Neural cell (in vitro differentiated cells): ENCODE measurements around the gene TEX22. TPM values are rescaled to one million over a fixed set of nuclear protein-coding genes. Genes with fewer than 3 reads are reported as not detected.

Experiments used
- H2AFZ ChIP-seq: fragments of 200-600, 300-800 bp; sonication (generic), shearing (Covaris generic); 2 replicates; pipeline ENCODE4 v1.6.0; 2014; ENCODE audit warnings: low read depth, mild to moderate bottlenecking, antibody characterized with exemption, low read length, moderate library complexity
- H3F3A ChIP-seq: fragments of 200-600 bp; shearing (Covaris generic); 2 replicates; pipeline ENCODE4 v1.6.1; 2016; ENCODE audit warnings: mild to moderate bottlenecking, moderate library complexity, mixed read lengths, antibody characterized with exemption, low read length; ENCODE audit not compliant: insufficient read depth, poor library complexity, severe bottlenecking
- H3K27ac ChIP-seq: fragments of 200-600, 300-800 bp; sonication (generic), shearing (Covaris generic); 2 replicates; pipeline ENCODE4 v1.5.1; 2014; ENCODE audit warnings: mild to moderate bottlenecking, low read length, moderate library complexity
- H3K27me3 ChIP-seq: fragments of 300-800, 200-600 bp; sonication (generic), shearing (Covaris generic); 2 replicates; pipeline ENCODE4 v1.6.0; 2014; ENCODE audit warnings: mild to moderate bottlenecking, low read depth, low read length, moderate library complexity; ENCODE audit not compliant: insufficient read depth
- H3K36me3 ChIP-seq: fragments of 300-800, 200-600 bp; sonication (generic), shearing (Covaris generic); 2 replicates; pipeline ENCODE4 v1.5.1; 2014; ENCODE audit warnings: mild to moderate bottlenecking, antibody characterized with exemption, low read length, moderate library complexity; ENCODE audit not compliant: insufficient read depth
- H3K4me2 ChIP-seq: fragments of 300-800, 200-600 bp; sonication (generic), shearing (Covaris generic); 2 replicates; pipeline ENCODE4 v1.6.0; 2014; ENCODE audit warnings: mild to moderate bottlenecking, low read length
- H3K4me3 ChIP-seq: fragments of 300-800, 200-600 bp; sonication (generic), shearing (Covaris generic); 2 replicates; pipeline ENCODE4 v1.5.1; 2014; ENCODE audit warnings: mild to moderate bottlenecking, low read length, moderate library complexity
- H3K79me2 ChIP-seq: fragments of 200-600 bp; shearing (Covaris generic); replicated peaks from 2 replicates; pipeline ENCODE4 v1.6.0; 2014; ENCODE audit warnings: mild to moderate bottlenecking, low read length, moderate library complexity; ENCODE audit not compliant: insufficient read depth
- H3K9ac ChIP-seq: fragments of 300-800, 200-600 bp; sonication (generic), shearing (Covaris generic); 2 replicates; pipeline ENCODE4 v1.6.1; 2016; ENCODE audit warnings: mild to moderate bottlenecking, low read length, mixed read lengths
- H3K9me2 ChIP-seq: fragments of 200-600 bp; shearing (Covaris generic); 2 replicates; pipeline ENCODE4 v1.6.1; 2016; ENCODE audit warnings: mild to moderate bottlenecking, low read length, mixed read lengths; ENCODE audit not compliant: insufficient read depth
- H3K9me3 ChIP-seq: fragments of 200-600, 300-800 bp; sonication (generic), shearing (Covaris generic); 2 replicates; pipeline ENCODE4 v1.6.1; 2016; ENCODE audit warnings: mild to moderate bottlenecking, mixed run types, low read length, moderate library complexity, mixed read lengths
- H4K20me1 ChIP-seq: fragments of 200-600 bp; shearing (Covaris generic); 2 replicates; pipeline ENCODE4 v1.6.1; 2016; ENCODE audit warnings: mild to moderate bottlenecking, mixed run types; ENCODE audit not compliant: insufficient read depth
- CTCF ChIP-seq: fragments of 450-650 bp; IDR thresholded peaks from 2 replicates; pipeline ENCODE4 v1.5.1; 2014; ENCODE audit warnings: antibody characterized with exemption, mild to moderate bottlenecking, moderate library complexity; ENCODE audit not compliant: poor library complexity, severe bottlenecking
- EP300 ChIP-seq: fragments of 450-650 bp; conservative IDR thresholded peaks from 2 replicates; pipeline ENCODE4 v1.6.1; 2014; ENCODE audit warnings: antibody characterized with exemption, mild to moderate bottlenecking, moderate library complexity; ENCODE audit not compliant: poor library complexity, severe bottlenecking
- EZH2 ChIP-seq: fragments of 200-600, 300-800 bp; shearing (Covaris generic), sonication (generic); IDR thresholded peaks from 2 replicates; pipeline ENCODE4 v1.6.1; 2014; ENCODE audit warnings: antibody characterized with exemption, low read length, borderline replicate concordance, mild to moderate bottlenecking; ENCODE audit not compliant: insufficient read depth, poor library complexity, severe bottlenecking
- MXI1 ChIP-seq: fragments of 450-650 bp; conservative IDR thresholded peaks from 2 replicates; pipeline ENCODE4 v1.6.1; 2014; ENCODE audit warnings: antibody characterized with exemption, mild to moderate bottlenecking; ENCODE audit not compliant: poor library complexity, severe bottlenecking
- POLR2AphosphoS5 ChIP-seq: IDR thresholded peaks from 2 replicates; pipeline ENCODE4 v1.6.1; 2012
- RAD21 ChIP-seq: fragments of 450-650 bp; conservative IDR thresholded peaks from 2 replicates; pipeline ENCODE4 v1.6.1; 2014; ENCODE audit warnings: antibody characterized with exemption, mild to moderate bottlenecking, moderate library complexity
- REST ChIP-seq: IDR thresholded peaks from 2 replicates; pipeline ENCODE4 v1.6.1; 2012; ENCODE audit warnings: borderline replicate concordance
- SMC3 ChIP-seq: fragments of 450-650 bp; conservative IDR thresholded peaks from 2 replicates; pipeline ENCODE4 v1.6.1; 2014; ENCODE audit warnings: antibody characterized with exemption, mild to moderate bottlenecking, moderate library complexity; ENCODE audit not compliant: poor library complexity
- TAF1 ChIP-seq: IDR thresholded peaks from 2 replicates; pipeline ENCODE4 v1.6.1; 2012; ENCODE audit warnings: low read depth
- polyA plus RNA-seq: library from polyadenylated mRNA; depleted of rRNA; stranded (reverse); fragments of >200 nt; gene quantifications from 2 replicates; pipeline ENCODE4 v1.2.3, GENCODE V29; 2014

The TEX22 gene
- polyA plus RNA-seq, 1 donor from 2014 or later = 0.22 TPM

- no peaks in the 10 kb centered on the region for H3K27me3 ChIP-seq
- H3K9ac ChIP-seq = no peak overlapping the region
- H3K9me2 ChIP-seq = no peaks in the 10 kb centered on the region
- no peaks in the 10 kb centered on the region for H3K36me3 ChIP-seq
- no peaks in the 10 kb centered on the region for H3K79me2 ChIP-seq
- H3K9me3 ChIP-seq = no peaks in the 10 kb centered on the region
- no peak overlapping the region for H3K4me2 ChIP-seq
- H3K27ac ChIP-seq = no peak overlapping the region
- no peak for TF ChIP-seq REST
- TF ChIP-seq EZH2 = no peak
- TF ChIP-seq POLR2AphosphoS5 = no peak
- no peaks in the 10 kb centered on the region for H3F3A ChIP-seq
- H2AFZ ChIP-seq = no peak overlapping the region
- no peak overlapping the region for H3K4me3 ChIP-seq
- H4K20me1 ChIP-seq = no peaks in the 10 kb centered on the region
Observed at GRCh38 chr14:105381446-105382342, 16.6 kb upstream of the TEX22 start.

GRCh38 chr14:105382343-105383082 lies 15.8 kb upstream of the TEX22 start:
- H3K36me3 ChIP-seq = no peaks in the 10 kb centered on the region
- H3K79me2 ChIP-seq = no peaks in the 10 kb centered on the region
- H3K4me2 ChIP-seq = no peak overlapping the region
- no peak overlapping the region for H3K9ac ChIP-seq
- no peaks in the 10 kb centered on the region for H3K9me2 ChIP-seq
- no peaks in the 10 kb centered on the region for H3K9me3 ChIP-seq
- no peak overlapping the region for H3K27ac ChIP-seq
- no peak overlapping the region for H2AFZ ChIP-seq
- no peaks in the 10 kb centered on the region for H4K20me1 ChIP-seq
- TF ChIP-seq EP300 = no peak
- H3K27me3 ChIP-seq = no peaks in the 10 kb centered on the region
- no peak overlapping the region for H3K4me3 ChIP-seq
- no peaks in the 10 kb centered on the region for H3F3A ChIP-seq

- Histone ChIP-seq H3K27me3 (no peaks in the 10 kb centered on the region), H3K36me3 (no peaks in the 10 kb centered on the region), H4K20me1 (no peaks in the 10 kb centered on the region), H3K9me3 (no peaks in the 10 kb centered on the region), H3K9ac (no peak overlapping the region), H3K4me3 (no peak overlapping the region), H2AFZ (no peak overlapping the region), H3K79me2 (no peaks in the 10 kb centered on the region), H3F3A (no peaks in the 10 kb centered on the region), H3K9me2 (no peaks in the 10 kb centered on the region), H3K27ac (no peak overlapping the region), H3K4me2 (no peak overlapping the region)
- TF ChIP-seq CTCF (no peak), TAF1 (no peak), EP300 (no peak), MXI1 (no peak), SMC3 (no peak), EZH2 (no peak), RAD21 (no peak), REST (no peak), POLR2AphosphoS5 (no peak)
Observed at GRCh38 chr14:105383083-105383730, 15.1 kb upstream of the TEX22 start.
